Astrocyte (in vitro differentiated cells and primary cell): Measurements from ENCODE around the gene MAP2K2. TPM values are rescaled to one million over a fixed set of nuclear protein-coding genes. Genes with fewer than 3 reads are reported as not detected.

Source experiments
- DNase-seq: peaks from one replicate; pipeline ENCODE4 v3.0.0-alpha.2; 2010; ENCODE audit warnings: low read depth
- FAIRE-seq: peaks from 2 replicates; lab custom pipeline; 2011; peaks lifted over from hg19 to GRCh38; lab: Jason Lieb, UNC
- H2AFZ ChIP-seq: 2 replicates; pipeline ENCODE4 v1.6.0; 2012; ENCODE audit warnings: low read depth, low read length, inconsistent platforms
- H3K27ac ChIP-seq: 2 replicates; pipeline ENCODE4 v1.5.1; 2011; ENCODE audit warnings: low read depth, low read length, inconsistent platforms
- H3K27me3 ChIP-seq: 2 replicates; pipeline ENCODE4 v1.6.0; 2011; ENCODE audit warnings: low read length, inconsistent platforms; ENCODE audit not compliant: insufficient read depth
- H3K36me3 ChIP-seq: 2 replicates; pipeline ENCODE4 v1.5.1; 2011; ENCODE audit warnings: low read length, inconsistent platforms; ENCODE audit not compliant: insufficient read depth
- H3K4me1 ChIP-seq: 2 replicates; pipeline ENCODE4 v1.5.1; 2011; ENCODE audit warnings: low read length, inconsistent platforms; ENCODE audit not compliant: insufficient read depth
- H3K4me2 ChIP-seq: 2 replicates; pipeline ENCODE4 v1.6.0; 2012; ENCODE audit warnings: low read length, inconsistent platforms
- H3K4me3 ChIP-seq: 2 replicates; pipeline ENCODE4 v1.5.1; 2011; ENCODE audit warnings: low read depth, mild to moderate bottlenecking, low read length, inconsistent platforms; ENCODE audit not compliant: insufficient read depth
- H3K79me2 ChIP-seq: 2 replicates; pipeline ENCODE4 v1.6.0; 2012; ENCODE audit warnings: mild to moderate bottlenecking, low read length, inconsistent platforms; ENCODE audit not compliant: insufficient read depth
- H3K9ac ChIP-seq: 2 replicates; pipeline ENCODE4 v1.6.0; 2012; ENCODE audit warnings: mild to moderate bottlenecking, low read length, inconsistent platforms
- H3K9me3 ChIP-seq: 2 replicates; pipeline ENCODE4 v1.5.1; 2012; ENCODE audit warnings: low read depth, mild to moderate bottlenecking, low read length, inconsistent platforms; ENCODE audit not compliant: insufficient read depth
- H4K20me1 ChIP-seq: 2 replicates; pipeline ENCODE4 v1.6.0; 2012; ENCODE audit warnings: low read length, inconsistent platforms; ENCODE audit not compliant: insufficient read depth
- H3K27ac Mint-ChIP-seq: one replicate; pipeline ENCODE4 v1.8.0; 2021; ENCODE audit warnings: mild to moderate bottlenecking, mixed read lengths; ENCODE audit not compliant: unreplicated experiment
- H3K27me3 Mint-ChIP-seq: one replicate; pipeline ENCODE4 v1.8.0; 2021; ENCODE audit warnings: low read depth, mixed read lengths; ENCODE audit not compliant: unreplicated experiment
- H3K36me3 Mint-ChIP-seq: one replicate; pipeline ENCODE4 v1.8.0; 2021; ENCODE audit warnings: low read depth, mixed read lengths; ENCODE audit not compliant: unreplicated experiment
- H3K4me1 Mint-ChIP-seq: one replicate; pipeline ENCODE4 v1.8.0; 2021; ENCODE audit warnings: low read depth, mixed read lengths; ENCODE audit not compliant: unreplicated experiment
- H3K4me3 Mint-ChIP-seq: one replicate; pipeline ENCODE4 v1.8.0; 2021; ENCODE audit warnings: mild to moderate bottlenecking, moderate library complexity, mixed read lengths; ENCODE audit not compliant: unreplicated experiment
- H3K9me3 Mint-ChIP-seq: one replicate; pipeline ENCODE4 v1.8.0; 2021; ENCODE audit warnings: mild to moderate bottlenecking, mixed read lengths; ENCODE audit not compliant: unreplicated experiment
- EZH2 ChIP-seq: IDR thresholded peaks from 2 replicates; pipeline ENCODE4 v1.6.1; 2012; ENCODE audit warnings: mild to moderate bottlenecking, low read length, inconsistent platforms; ENCODE audit not compliant: insufficient read depth
- total RNA-seq: library from RNA; stranded (reverse); gene quantifications from 2 replicates; pipeline ENCODE4 v1.2.1, GENCODE V29; 2021
- TF ChIP-seq, protein P1 (sequence below): IDR thresholded peaks from 2 replicates; pipeline ENCODE4 v1.5.1; 2011; ENCODE audit warnings: low read depth, mild to moderate bottlenecking, inconsistent platforms, low read length, moderate library complexity; ENCODE audit not compliant: insufficient read depth

Gene MAP2K2
- total RNA-seq, 1 donor from 2014 or later, result 190 TPM

DNA sequence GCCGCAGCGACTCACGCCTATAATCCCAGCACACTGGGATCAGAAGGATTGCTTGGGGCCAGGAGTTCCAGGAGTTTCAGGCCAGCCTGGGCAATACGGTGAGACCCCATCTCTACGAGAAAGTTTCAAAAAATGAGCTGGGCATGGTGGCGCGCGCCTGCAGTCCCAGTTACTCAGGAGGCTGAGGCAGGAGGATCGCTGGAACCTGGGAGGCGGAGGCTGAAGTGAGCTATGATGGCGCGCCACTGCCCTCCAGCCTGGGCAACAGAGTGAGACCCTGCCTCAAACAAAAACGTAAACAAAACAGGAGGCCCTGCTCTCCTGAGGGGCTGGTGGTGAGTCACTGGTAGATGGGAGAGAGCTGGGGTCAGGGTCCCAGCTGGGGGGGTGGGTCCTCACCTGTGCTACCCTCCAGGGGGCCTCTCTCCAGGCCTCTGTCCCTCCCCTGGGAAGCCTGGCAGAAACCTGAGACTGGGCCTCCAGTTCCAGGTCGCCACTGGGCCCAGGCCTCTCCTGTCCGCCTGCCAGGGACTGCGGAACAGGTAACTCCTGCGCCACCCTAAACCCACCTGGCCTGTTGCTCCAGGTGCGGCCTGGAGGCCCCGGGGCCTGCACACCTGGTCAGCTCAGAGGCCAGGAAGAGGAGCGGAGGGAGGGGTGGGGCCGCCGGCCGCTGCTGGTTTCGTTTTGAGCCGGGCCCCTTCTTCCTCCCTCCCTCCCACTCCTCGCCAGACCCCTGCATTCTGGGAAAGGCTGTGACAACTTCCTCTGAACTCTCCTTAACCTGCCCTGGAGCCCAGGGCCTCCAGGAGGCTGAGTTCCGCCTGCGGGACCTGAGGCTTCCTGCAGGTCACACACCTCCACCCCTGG lies 40.0 kb downstream of the MAP2K2 start:
- Mint-ChIP-seq H3K27me3 (no peaks in the 10 kb centered on the region), H3K4me3 (no peak overlapping the region), H3K36me3 (no peaks in the 10 kb centered on the region), H3K9me3 (no peaks in the 10 kb centered on the region), H3K4me1 (no peaks in the 10 kb centered on the region), H3K27ac (no peak overlapping the region)
- no peaks in the 10 kb centered on the region for H3K27me3 ChIP-seq
- H3K27ac ChIP-seq, result no peak overlapping the region
- no peaks in the 10 kb centered on the region for H3K79me2 ChIP-seq
- no peak for DNase-seq
- H3K4me1 ChIP-seq, result no peaks in the 10 kb centered on the region
- no peak overlapping the region for H3K9ac ChIP-seq
- FAIRE-seq, result no peak
- no peaks in the 10 kb centered on the region for H3K9me3 ChIP-seq
- no peaks in the 10 kb centered on the region for H4K20me1 ChIP-seq
- no peak overlapping the region for H3K4me2 ChIP-seq
- H3K4me3 ChIP-seq, result no peak overlapping the region
- no peak overlapping the region for H2AFZ ChIP-seq
- no peak for TF ChIP-seq EZH2
- TF ChIP-seq, protein P1, sequence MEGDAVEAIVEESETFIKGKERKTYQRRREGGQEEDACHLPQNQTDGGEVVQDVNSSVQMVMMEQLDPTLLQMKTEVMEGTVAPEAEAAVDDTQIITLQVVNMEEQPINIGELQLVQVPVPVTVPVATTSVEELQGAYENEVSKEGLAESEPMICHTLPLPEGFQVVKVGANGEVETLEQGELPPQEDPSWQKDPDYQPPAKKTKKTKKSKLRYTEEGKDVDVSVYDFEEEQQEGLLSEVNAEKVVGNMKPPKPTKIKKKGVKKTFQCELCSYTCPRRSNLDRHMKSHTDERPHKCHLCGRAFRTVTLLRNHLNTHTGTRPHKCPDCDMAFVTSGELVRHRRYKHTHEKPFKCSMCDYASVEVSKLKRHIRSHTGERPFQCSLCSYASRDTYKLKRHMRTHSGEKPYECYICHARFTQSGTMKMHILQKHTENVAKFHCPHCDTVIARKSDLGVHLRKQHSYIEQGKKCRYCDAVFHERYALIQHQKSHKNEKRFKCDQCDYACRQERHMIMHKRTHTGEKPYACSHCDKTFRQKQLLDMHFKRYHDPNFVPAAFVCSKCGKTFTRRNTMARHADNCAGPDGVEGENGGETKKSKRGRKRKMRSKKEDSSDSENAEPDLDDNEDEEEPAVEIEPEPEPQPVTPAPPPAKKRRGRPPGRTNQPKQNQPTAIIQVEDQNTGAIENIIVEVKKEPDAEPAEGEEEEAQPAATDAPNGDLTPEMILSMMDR, result no peak
- no peaks in the 10 kb centered on the region for H3K36me3 ChIP-seq

DNA sequence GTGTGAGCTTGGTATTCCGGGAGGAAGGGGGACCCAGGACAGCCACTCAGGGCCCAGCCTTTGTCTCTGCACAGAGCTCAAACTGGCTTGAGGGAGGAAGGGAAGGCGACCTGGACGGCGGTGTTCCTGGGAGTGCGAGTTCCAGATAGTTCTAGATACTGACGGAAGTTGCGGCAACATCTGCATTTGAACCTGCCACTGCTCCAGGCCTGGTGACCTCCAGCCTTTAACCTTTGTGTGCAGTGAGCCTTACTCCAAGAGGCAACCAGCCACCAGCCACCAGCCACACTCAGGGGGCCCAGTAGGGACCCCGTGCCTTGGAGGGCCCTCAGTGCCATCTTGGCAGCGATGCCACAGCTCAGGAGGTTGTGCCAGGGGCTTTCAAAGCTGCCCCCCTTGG lies 41.8 kb downstream of the MAP2K2 start:
- H3K4me1 Mint-ChIP-seq, result no peaks in the 10 kb centered on the region
- H3K4me2 ChIP-seq, result no peak overlapping the region
- no peaks in the 10 kb centered on the region for H3K79me2 ChIP-seq
- no peaks in the 10 kb centered on the region for H3K36me3 ChIP-seq
- H4K20me1 ChIP-seq, result no peaks in the 10 kb centered on the region
- no peak overlapping the region for H3K4me3 Mint-ChIP-seq
- DNase-seq (no peak), FAIRE-seq (no peak)
- no peak for TF ChIP-seq EZH2
- no peak overlapping the region for H2AFZ ChIP-seq
- H3K27ac Mint-ChIP-seq, result no peak overlapping the region
- H3K27me3 ChIP-seq, result no peaks in the 10 kb centered on the region
- H3K4me3 ChIP-seq, result no peak overlapping the region
- H3K27me3 Mint-ChIP-seq, result no peaks in the 10 kb centered on the region
- no peaks in the 10 kb centered on the region for H3K9me3 ChIP-seq
- H3K9me3 Mint-ChIP-seq, result no peaks in the 10 kb centered on the region
- H3K9ac ChIP-seq, result no peak overlapping the region
- no peaks in the 10 kb centered on the region for H3K4me1 ChIP-seq
- no peaks in the 10 kb centered on the region for H3K36me3 Mint-ChIP-seq
- H3K27ac ChIP-seq, result no peak overlapping the region

DNA sequence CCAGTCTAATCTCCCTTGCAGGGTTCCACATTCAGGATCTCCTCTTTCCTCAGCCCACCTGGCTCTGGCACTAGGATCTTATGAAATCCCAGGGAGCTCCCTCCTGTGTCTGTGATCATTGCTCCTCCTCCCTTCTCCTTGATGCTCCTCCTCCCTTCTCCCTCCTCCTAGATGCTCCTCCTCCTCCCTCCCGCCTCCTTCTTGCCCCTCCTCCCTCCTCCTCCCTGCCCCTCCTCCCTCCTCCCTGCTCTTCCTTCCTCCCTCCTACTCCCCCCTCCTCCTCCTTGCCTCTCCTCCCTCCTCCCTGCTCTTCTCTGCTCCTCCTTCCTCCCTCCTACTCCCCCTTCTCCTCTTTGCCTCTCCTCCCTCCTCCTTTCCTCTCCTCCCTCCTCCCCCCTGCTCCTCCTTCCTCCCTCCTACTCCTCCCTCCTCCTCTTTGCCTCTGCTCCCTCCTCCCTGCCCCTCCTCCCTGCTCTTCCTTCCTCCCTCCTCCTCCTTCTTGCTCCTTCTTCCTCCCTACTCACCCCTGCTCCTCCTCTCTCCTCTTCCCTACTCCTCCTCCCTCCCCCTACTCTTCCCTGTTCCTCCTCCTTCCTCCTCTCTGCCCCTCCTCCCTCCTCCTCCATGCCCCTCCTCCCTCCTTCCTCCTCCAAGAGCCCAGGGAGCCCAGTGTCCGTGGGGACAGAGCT lies 42.3 kb downstream of the MAP2K2 start:
- no peak for FAIRE-seq
- H3K36me3 Mint-ChIP-seq, result no peaks in the 10 kb centered on the region
- no peak overlapping the region for H3K4me3 Mint-ChIP-seq
- no peak overlapping the region for H3K9ac ChIP-seq
- DNase-seq, result no peak
- H4K20me1 ChIP-seq, result no peaks in the 10 kb centered on the region
- no peaks in the 10 kb centered on the region for H3K36me3 ChIP-seq
- H3K4me1 ChIP-seq, result no peaks in the 10 kb centered on the region
- no peak overlapping the region for H3K4me3 ChIP-seq
- H3K9me3 ChIP-seq, result no peaks in the 10 kb centered on the region
- no peaks in the 10 kb centered on the region for H3K9me3 Mint-ChIP-seq
- H3K27me3 Mint-ChIP-seq, result peaks cover 2% of the 10 kb centered on the region
- TF ChIP-seq, protein P1, result no peak
- TF ChIP-seq EZH2, result no peak
- no peaks in the 10 kb centered on the region for H3K27me3 ChIP-seq
- no peak overlapping the region for H2AFZ ChIP-seq
- no peaks in the 10 kb centered on the region for H3K4me1 Mint-ChIP-seq
- H3K27ac ChIP-seq, result no peak overlapping the region
- no peak overlapping the region for H3K4me2 ChIP-seq
- no peaks in the 10 kb centered on the region for H3K79me2 ChIP-seq
- H3K27ac Mint-ChIP-seq, result no peak overlapping the region
